ENCODE data around the gene PI16.
"Not testable (repeated sequence)": the region's sequence is repeated elsewhere in the genome, so short reads cannot be mapped to it uniquely, and the experiment has no call there.

PI16 gene

GRCh38 chr6:36929152-36929551 lies 25.4 kb upstream of the PI16 start:
- DNase-seq (ENCODE audit: low spot score) = no peak
- FAIRE-seq = no peak

GRCh38 chr6:36929607-36930006 lies 24.9 kb upstream of the PI16 start:
- DNase-seq (ENCODE audit: low spot score) (no peak), FAIRE-seq (no peak)

- FAIRE-seq (no peak), DNase-seq (ENCODE audit: low spot score) (no peak)
Measured at GRCh38 chr6:36930483-36930882, 24.1 kb upstream of the PI16 start.

GRCh38 chr6:36933102-36933501 lies 21.4 kb upstream of the PI16 start:
- FAIRE-seq = no peak
- DNase-seq (ENCODE audit: low spot score) = no peak

- FAIRE-seq = no peak
- no peak for DNase-seq (ENCODE audit: low spot score)
Measured at GRCh38 chr6:36933519-36933918, 21.0 kb upstream of the PI16 start.

GRCh38 chr6:36934901-36935300 lies 19.6 kb upstream of the PI16 start:
- DNase-seq (ENCODE audit: low spot score) (no peak), FAIRE-seq (no peak)

- no peak for FAIRE-seq
Measured at GRCh38 chr6:36936824-36937223, 17.7 kb upstream of the PI16 start.

GRCh38 chr6:36937896-36938295 lies 16.6 kb upstream of the PI16 start:
- FAIRE-seq (no peak), DNase-seq (ENCODE audit: low spot score) (no peak)

More at GRCh38 chr6:36936824-36937223, 17.7 kb upstream of the PI16 start:
- DNase-seq (ENCODE audit: low spot score) = no peak

GRCh38 chr6:36938536-36938935 lies 16.0 kb upstream of the PI16 start:
- no peak for DNase-seq (ENCODE audit: low spot score)
- no peak for FAIRE-seq

GRCh38 chr6:36939005-36939404 lies 15.5 kb upstream of the PI16 start:
- DNase-seq (ENCODE audit: low spot score); FAIRE-seq: not testable (repeated sequence)

- FAIRE-seq (no peak), DNase-seq (ENCODE audit: low spot score) (no peak)
Measured at GRCh38 chr6:36940027-36940426, 14.5 kb upstream of the PI16 start.

GRCh38 chr6:36941561-36941960 lies 13.0 kb upstream of the PI16 start:
- not testable (repeated sequence) for FAIRE-seq; DNase-seq (ENCODE audit: low spot score)

GRCh38 chr6:36942329-36942728 lies 12.2 kb upstream of the PI16 start:
- DNase-seq (ENCODE audit: low spot score) = not testable (repeated sequence)
- FAIRE-seq = peak; percentile 61

- DNase-seq (ENCODE audit: low spot score) (no peak), FAIRE-seq (no peak)
Measured at GRCh38 chr6:36944650-36945049, 9.9 kb upstream of the PI16 start.

- no peak for DNase-seq (ENCODE audit: low spot score)
- FAIRE-seq = no peak
Measured at GRCh38 chr6:36945301-36945700, 9.2 kb upstream of the PI16 start.

GRCh38 chr6:36946526-36946925 lies 8.0 kb upstream of the PI16 start:
- FAIRE-seq (no peak), DNase-seq (ENCODE audit: low spot score) (no peak)

GRCh38 chr6:36947570-36948351 lies 6.8 kb upstream of the PI16 start:
- no peak for FAIRE-seq
- DNase-seq (ENCODE audit: low spot score) = no peak

GRCh38 chr6:36949076-36949475 lies 5.5 kb upstream of the PI16 start:
- not testable (repeated sequence) for FAIRE-seq; DNase-seq (ENCODE audit: low spot score)

- no peak for FAIRE-seq
- DNase-seq (ENCODE audit: low spot score) = peak; percentile 39
Measured at GRCh38 chr6:36949636-36950035, 4.9 kb upstream of the PI16 start.

GRCh38 chr6:36953931-36954261 lies 642 bp upstream of the PI16 start:
- DNase-seq (ENCODE audit: low spot score) (no peak), FAIRE-seq (no peak)

- FAIRE-seq (no peak), DNase-seq (ENCODE audit: low spot score) (no peak)
Measured at GRCh38 chr6:36955136-36955535, 598 bp downstream of the PI16 start.

- no peak for FAIRE-seq
Measured at GRCh38 chr6:36955671-36956445, 1.3 kb downstream of the PI16 start.

GRCh38 chr6:36956446-36956820 lies 1.9 kb downstream of the PI16 start:
- no peak for FAIRE-seq
- DNase-seq (ENCODE audit: low spot score) = no peak

More at GRCh38 chr6:36955671-36956445, 1.3 kb downstream of the PI16 start:
- peak; percentile 48 for DNase-seq (ENCODE audit: low spot score)
